DMS79 treated with DMSO at 0.1 percent for 48 hours (cell line): ENCODE results near the gene TMEM154.
"Not testable (repeated sequence)": the region's sequence is repeated elsewhere in the genome, so short reads cannot be mapped to it uniquely, and the experiment has no call there.

ENCODE experiments used
- DNase-seq: peaks from one replicate; lab custom pipeline; 2025; lab: John Stamatoyannopoulos, UW

The TMEM154 gene

DNA sequence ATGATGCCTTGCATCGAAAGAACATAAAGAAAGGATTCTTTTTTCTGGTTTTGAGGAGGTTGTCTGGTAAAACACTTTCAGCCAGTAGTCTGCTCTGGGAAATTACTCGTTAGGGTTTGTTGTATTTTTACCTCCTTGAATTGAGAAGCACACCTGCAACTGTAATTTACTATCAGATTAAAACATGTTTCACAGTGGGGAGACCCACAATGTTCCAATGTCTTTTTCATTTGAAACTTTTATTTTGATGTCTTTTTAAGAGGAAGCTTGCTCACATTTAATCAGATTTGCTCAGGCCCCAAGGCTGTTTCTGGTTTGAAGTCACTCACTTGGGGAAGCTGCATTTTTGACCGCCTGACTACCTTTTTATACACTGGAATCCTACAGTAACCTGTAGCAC lies 12.0 kb downstream of the TMEM154 start:
- no peak for DNase-seq

DNA sequence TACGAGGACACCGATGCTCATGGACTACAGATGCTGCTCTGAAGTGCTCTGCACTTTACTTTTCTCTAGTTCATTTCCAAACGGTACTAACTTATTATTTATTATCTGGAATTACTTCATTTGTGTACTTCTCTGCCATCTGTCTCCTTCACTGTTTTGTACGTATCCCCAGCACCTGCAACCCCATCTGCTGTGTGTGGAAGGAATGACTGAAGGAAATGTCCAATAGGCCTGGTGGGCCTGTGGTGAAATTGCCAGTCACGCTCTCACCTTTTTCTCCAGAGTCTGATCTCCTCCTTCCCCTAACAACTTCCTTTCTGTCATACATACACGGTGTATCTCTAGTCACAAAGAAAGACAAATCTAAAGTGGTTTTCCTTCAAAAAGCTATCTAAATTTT lies 12.9 kb downstream of the TMEM154 start:
- DNase-seq = no peak

DNA sequence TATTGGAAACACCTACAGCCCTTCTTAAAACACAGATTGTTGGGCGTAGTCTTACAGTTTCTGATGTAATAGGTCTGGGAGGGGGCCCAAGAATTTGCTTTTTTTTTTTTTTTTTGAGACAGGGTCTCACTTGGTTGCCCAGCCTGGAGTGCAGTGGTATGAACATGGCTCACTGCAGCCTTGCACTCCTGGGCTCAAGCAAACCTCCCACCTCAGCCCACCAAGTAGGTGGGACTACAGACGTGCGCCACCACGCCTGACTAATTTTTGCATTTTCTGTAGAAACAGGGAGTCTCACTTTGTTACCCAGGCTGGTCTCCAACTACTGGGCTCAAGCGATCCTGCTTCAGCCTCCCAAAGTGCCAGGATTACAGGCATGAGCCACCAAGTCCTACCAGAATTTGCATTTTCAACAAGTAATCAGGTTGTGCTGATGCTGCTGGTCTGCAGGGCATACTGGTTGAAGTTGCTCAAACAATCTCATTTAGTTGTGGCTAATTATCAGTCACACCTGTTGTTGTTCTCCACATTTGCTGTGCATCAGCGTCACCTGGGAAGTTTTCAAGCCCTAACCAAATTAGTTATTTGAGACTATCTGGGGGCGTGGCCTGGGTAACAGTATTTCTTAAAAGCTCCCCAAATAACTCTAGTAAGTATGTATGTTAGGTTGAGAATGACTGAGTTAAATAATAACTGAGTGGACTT lies 14.0 kb downstream of the TMEM154 start:
- no peak for DNase-seq

DNA sequence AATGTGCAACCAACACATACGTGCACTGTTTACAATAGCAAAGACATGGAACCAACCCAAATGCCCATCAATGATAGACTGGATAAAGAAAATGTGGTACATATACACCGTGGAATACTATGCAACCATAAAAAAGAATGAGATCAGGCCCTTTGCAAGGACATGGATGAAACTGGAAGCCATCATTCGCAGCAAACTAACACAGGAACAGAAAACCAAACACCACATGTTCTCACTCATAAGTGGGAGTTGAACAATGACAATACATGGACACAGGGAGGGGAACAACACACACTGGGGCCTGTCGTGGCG lies 15.8 kb downstream of the TMEM154 start:
- not testable (repeated sequence) for DNase-seq

DNA sequence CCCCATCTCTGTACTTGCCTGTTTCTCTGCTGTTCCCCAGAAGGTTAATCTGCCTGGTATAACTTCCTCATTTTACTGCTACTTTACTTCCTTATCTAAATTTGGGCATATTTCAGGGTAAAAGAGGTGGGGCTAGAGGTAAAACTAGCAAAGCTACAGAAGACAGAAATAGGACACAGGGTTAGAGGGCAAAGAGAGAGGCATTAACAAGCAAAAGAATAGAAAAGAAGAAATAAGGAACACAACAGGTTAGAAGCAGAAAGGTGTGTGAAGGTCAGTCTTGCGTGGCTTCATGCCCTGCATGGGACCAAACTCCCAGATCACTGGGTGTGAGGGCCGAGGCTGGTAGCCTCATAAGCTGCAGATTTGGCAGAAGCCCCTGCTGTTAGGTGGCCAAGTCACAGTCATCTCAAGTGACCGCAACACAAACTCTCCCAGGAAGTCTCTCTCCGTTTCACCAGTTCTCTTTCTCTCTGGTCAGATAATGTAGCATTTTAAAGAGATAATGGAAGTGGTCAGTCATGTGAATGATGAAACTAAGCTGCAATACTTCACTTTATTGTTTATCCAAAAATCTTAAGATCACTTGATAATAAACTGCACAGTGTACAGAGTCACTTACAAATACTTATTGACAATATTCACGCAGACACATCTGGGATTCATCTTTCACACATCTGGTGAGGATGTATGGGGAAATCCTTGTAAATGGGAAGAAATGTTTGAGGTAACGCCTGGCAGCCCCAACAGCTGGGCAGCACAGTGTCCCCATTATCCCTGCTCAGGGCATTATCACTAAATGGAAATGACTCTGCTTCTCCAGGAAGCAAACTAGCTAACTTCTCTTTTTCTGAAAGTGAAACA lies 16.4 kb downstream of the TMEM154 start:
- DNase-seq = no peak

DNA sequence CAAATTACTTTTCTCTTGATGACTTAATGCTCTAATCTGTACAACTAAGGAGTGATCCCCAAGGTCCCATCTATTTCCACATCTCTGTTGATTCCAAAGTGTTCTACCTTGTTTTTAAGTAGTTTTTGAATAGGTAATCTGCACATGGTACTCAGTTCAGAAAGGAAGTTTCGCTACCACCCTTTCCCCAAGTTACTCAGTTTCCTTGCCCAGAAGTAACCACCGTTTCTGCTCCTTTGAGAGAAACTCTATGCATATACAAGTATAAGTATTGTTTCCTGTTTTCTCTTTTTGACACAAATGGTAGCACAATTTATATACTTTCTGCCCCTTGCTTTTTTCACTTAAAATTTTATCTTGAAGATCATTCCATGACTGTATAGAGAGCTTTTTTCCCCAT lies 18.1 kb downstream of the TMEM154 start:
- DNase-seq = no peak

DNA sequence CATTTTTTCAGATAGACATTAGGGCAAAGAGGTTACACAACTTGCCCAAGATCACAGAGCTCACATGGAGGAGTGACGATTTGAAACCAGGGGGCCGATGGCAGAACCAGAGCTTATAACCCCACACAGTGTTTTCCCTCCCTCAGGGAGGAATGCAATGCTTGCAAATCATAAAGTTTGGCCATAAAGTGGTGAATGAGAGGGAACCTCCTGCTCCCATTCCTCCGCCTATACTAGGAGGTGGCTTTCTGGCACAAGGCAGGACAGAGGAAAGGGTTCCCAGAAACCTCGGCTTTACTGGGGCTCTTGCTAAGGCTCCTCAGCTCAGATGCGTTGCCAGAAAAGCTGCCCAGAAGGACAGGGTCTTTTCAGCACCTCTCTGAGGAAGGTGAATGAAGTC lies 19.3 kb downstream of the TMEM154 start:
- DNase-seq = no peak

DNA sequence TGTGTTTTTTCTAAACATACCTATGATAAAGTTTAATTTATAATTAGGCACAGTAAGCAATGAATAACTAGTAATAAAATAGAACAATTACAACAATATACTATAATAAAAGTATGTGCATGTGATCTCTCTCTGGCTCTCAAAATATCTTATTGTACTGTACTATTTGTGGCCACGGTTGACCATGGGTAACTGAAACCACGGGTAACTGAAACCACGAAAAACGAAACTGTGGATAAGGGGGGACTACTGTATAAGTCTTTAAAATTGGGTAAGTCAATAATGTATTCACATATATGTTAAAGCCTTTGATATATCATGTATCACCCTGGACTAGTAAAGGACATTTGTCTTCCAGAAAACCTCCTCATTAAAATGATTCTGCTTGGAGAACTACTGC lies 20.0 kb downstream of the TMEM154 start:
- no peak for DNase-seq

DNA sequence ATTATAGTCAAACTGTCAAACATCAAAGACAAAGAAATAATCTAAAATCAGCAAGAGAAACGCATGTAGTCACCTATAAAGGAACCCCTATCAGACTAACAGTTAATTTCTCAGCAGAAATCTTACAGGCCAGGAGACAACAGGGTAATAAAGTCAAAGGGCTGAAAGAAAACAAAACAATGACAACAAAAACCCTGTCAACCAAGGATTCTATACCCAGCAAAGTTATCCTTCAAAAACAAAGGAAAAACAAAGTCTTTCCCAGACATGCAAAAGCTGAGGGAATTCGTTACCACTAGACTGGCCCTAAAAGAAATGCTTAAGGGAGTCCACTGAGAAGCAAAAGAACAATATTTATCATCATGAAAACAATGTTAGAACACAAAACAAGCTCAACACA lies 22.1 kb downstream of the TMEM154 start:
- no peak for DNase-seq

DNA sequence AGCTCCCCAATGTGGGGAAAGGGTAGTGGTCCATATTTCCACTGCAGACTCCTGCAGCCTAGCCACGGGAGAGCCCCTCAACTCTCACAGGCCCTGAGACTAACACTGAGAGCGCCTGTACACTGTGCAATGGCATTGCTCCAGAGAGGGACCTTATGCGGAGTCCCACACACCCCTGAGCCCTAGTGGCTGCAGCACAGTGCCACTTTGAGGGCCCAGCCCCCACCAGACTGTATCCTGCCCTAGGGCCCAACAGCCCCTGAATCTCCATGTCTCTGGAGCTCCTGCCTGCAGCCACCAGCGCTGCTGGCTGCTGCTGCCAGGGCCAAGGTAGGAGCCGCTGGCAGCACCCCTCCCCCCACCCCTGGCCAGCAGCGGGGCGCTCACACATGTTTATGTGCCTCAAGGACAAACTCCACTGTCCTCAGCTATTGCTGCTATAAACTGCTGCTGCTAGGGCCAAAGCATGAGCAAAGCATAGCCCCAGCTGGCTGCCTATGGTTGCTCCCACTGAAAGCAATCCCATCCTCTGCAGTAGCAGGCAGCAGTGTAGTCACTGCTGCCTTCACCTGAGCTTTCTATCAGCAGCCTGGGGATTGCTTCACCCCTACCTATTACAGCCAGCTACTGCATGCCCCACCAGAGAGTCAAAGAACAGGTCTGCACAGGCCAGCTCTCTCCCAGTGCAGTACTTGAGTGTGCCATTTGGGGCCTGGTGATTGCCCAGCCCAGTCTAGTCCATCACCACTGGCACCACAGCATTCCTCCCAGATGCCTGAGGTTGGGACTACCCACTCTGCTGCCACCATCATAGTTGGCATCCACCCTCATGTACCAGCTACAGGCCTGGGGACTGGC lies 24.3 kb downstream of the TMEM154 start:
- no peak for DNase-seq

DNA sequence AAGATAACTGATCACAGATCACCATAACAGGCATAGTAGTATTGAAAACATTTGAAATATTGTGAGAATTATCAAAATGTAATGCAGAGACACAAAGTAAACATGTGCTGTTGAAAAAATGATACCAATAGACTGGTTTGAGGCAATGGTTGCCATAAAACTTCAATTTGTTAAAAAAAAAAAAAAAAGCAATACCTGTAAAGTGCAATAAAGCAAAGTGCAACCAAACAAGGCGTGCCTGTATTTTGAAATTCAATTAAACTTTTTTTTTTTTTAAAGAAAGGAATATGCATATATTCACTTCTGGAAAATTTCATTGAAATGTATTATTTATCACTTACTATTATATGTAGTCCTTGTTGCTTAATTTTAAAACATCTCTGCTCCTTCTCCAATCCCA lies 27.7 kb downstream of the TMEM154 start:
- no peak for DNase-seq

DNA sequence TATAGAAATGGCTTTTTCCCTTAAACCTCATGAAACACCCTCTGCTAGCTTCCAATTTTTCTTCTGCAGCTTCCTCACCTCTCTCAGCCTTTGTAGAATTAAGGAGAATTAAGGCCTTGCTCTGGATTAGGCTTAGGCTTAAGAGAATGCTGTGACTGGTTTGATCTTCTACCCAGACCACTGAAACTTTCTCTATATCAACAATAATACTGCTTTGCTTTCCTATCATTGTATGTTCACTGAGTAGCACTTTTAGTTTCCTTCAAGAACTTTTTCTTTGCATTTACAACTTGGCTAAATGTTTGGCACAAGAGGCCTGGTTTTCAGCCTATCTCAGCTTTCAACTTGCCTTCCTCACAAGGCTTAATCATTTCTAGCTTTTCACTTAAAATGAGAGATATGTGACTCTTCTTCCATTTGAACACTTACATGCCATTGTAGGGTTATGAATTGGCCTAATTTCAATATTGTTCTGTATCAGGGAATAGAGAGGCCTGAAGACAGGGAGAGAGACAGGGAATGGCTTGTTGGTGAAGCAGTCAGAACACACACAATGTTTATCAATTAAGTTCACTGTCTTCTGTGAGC lies 28.2 kb downstream of the TMEM154 start:
- DNase-seq = no peak

DNA sequence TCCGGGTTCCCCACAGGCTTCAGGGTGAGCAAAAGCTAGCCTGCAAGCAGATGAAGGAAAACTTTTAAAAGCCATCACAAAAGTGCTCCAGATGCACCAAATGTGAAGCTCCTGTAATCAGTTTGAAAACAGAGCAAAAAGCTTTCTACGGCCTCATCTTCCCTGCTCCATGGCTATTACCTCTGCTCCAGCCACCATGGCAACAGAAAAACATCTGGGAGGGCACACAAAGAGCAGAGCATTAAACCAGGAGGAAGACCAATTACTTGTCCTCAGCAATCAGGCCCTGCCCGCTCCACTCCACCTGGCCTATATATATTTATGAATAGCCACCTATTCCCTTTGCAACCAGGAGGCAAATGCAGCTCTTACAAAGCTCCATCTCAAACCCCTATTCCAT lies 33.6 kb downstream of the TMEM154 start:
- DNase-seq = no peak

DNA sequence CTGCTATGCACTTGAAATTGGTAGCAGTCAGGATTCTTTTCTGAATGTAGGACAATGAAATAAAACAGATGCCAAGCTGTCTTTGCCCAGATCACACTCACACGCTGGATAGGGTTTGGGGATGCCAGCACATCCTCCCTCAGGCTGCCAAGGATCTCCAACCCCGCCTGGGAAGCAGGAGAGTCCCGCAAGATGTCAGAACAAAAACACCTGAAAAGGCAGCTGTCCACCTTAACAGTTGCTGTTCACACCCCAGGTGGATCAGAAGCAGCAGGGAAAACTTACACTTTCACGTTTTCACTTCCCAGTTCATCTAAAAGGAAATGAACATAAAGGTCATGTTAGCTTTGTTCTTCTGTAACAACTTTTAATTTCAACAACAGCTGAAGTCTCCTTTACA lies 35.7 kb downstream of the TMEM154 start:
- DNase-seq = no peak

DNA sequence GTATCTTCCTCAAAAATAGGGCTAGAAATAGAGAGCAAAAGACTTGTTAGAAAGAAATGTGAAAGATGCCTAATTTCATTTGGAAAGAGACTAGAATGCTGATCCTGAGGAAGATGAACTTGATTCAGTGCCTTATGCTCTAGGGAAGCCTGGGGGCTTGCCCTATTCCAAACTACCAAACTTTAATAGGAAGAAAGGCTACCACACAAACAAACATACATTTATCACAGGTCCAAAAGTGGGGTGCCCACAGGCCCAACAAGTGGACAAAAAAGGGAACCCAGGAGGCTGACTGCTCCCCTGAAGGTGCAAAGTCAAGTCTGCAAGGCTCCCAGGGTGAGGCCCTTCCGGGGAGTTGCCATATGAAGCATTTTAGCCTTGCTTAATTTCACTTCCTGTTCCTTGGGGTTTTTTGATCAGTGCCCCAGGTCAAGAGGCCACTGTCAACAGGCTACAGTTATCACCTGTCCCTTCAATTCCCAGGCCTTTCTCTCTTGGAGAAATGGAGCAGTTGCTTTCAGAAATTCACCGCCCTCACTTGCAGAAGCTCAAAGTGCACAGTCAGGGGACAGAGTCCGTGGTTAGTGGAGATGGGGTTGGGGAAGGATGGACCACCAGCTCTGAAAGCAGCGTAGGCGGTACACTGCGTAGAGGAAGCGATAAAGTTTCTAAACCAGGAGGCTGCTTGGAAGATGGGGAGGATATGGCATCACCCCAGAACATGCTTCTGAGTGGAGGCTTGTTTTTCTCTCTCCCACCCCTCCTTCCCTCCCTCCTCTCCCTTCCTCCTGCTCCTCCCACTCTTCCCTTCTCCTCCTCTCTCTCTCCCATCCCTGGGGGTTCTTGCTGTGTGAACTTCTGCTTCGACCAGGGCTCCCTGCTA lies 36.4 kb downstream of the TMEM154 start:
- no peak for DNase-seq

DNA sequence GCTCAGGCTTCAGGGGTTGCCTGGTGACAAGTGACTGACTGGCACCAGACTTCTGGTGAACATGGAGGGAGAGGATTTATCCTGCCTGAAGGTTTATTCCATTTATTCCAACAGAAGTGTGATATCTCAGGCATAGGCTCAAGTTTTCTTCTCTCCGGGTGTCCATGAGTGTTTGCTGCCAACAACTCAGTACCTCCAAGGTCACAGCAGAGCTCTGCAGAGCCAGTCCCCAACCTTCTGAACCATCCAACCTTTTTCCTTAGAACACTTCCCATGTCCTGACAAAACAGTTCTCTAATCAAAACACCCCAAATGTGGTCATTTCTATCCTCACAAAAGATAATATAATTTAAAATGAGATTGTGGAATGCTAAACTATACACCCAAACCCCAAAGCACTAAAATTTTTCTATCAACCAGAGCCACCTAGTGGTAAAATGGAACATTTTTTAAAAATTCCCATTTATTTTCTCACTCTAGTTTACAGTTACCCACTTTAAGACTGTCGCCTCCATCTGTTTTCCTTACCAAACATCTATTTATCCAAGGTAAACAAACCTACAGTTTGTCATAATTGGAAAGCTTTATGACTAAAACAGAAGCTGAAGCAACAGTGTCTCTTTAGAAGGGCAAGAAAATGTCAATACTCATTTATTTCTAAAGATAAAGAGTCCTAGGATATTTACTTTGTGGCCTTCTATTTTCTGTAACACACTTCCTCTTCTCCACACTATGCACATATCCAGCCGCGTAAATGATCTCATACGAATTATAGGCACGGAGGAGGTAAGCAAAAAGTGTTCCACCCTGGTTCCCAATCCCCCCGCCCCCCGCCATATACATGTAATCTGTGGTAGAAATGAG lies 39.5 kb downstream of the TMEM154 start:
- peak; percentile 8 for DNase-seq

DNA sequence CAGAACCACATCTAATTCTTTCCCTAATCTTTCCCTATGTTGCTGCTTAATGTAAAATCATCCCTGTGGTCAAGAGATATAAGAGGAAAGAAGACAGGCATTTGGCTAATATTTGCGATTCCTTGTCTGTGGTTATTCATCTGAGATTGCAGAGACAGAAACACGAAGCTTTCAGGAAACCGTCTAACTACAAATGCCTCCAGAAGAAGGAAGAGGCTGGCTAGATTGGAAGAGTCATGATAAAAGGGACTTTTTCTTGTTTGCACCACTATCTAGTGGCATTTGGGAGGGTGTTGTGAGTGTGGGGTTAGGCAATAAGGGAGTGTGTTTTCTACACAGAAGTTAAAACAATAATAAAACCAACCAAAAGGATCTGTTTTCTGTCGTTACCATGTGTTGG lies 43.9 kb downstream of the TMEM154 start:
- no peak for DNase-seq

DNA sequence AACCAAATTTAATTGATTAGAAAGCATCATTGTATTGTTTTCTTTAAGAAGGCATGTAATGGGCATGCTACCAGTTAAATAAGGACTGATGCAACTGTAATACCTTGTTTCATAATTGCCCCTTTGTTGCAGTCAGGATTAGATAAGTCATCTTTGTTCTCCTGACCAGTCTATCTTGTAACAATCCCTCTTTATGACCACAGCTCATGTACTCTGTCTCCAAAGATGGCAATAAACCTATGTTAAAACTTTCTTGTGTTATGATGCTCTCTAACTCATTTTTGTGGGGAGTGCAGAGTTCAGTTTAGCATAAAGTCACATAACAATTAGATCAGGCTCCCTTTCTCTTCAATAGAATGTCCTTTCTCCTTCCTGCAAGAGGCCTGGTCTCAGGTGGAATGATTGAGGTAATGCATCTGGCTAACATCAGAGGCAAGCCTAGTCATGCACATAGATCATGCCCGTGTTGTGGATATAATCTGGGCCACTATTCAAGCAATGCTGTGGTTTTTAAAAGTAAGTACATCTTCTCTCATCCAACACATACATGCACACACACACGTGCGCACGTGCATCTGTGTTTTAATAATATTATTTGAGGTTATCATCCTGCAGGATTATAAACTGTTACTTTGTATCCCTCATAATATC lies 45.6 kb downstream of the TMEM154 start:
- DNase-seq = no peak

DNA sequence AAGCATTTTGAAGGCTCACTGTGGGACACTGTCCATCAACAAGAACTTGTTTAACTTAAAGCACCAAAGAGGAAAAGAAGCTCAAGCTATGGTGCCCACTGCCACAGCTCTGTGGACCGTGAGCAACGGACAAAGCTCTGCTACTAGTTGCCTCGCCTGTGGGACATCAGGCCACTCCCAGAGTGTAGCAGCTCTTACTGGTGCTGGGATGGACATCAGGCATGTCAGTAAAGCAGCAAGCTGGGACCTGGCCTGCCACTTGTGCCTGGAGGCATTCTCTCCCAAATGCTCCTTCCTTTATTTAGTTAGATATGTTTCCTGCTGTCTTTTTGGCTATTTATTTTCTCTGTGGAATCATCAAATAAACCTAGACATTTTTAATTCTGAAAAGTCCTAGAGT lies 46.7 kb downstream of the TMEM154 start:
- no peak for DNase-seq

DNA sequence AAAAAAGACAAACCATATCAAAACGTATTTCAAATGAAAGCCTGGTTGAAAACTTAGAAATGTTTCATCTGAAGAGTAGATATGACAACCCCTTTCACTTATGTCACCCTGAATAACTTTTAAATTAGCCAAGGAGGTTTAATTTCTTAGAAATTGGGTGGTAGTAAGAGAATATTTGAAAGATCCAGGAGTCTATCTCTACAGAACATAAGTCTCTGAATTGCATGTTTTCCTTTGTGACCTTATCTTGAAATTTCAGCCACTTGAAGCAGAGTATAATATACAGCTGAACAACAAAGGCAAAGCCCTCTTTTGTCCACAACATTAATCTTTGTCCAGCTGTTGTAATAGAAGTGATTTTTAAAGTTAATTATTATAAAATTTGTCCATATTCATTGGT lies 49.5 kb downstream of the TMEM154 start:
- DNase-seq = no peak
